ENCODE data around the gene PPM1H.

Gene PPM1H

DNA sequence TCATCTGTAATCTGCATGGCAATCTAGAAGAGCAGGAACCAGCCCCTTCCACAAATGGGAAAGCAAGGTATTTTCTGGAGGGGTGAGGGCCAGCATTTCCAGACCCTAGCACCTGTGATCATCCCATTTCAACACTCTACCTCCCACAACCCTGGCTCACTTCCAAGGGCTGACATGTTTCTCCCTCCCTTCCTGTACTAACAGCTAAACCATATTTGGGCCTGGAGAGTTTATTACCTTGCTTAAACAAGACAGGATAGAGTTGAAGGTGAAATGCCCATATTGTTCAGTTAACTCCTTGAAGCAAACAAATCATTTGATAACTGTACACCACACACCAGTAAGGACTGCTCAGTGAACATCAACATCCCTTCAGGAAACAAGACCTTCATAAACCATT, 158.4 kb downstream of the PPM1H start:
- no peak overlapping the region for H3K4me3 ChIP-seq (ENCODE audit: low read depth, low read length)
- TF ChIP-seq, protein P1, sequence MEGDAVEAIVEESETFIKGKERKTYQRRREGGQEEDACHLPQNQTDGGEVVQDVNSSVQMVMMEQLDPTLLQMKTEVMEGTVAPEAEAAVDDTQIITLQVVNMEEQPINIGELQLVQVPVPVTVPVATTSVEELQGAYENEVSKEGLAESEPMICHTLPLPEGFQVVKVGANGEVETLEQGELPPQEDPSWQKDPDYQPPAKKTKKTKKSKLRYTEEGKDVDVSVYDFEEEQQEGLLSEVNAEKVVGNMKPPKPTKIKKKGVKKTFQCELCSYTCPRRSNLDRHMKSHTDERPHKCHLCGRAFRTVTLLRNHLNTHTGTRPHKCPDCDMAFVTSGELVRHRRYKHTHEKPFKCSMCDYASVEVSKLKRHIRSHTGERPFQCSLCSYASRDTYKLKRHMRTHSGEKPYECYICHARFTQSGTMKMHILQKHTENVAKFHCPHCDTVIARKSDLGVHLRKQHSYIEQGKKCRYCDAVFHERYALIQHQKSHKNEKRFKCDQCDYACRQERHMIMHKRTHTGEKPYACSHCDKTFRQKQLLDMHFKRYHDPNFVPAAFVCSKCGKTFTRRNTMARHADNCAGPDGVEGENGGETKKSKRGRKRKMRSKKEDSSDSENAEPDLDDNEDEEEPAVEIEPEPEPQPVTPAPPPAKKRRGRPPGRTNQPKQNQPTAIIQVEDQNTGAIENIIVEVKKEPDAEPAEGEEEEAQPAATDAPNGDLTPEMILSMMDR (IDR thresholded peaks at IDR 0.05; ENCODE audit: low read depth, low read length) = no peak

- TF ChIP-seq, protein P1 (IDR thresholded peaks at IDR 0.05; ENCODE audit: low read depth, low read length) = no peak
- no peak overlapping the region for H3K4me3 ChIP-seq (ENCODE audit: low read depth, low read length)
These were observed 160.2 kb downstream of the PPM1H start for GRCh38 chr12:62774794-62775193.

GRCh38 chr12:62772416-62772955, 162.5 kb downstream of the PPM1H start:
- TF ChIP-seq, protein P1 (IDR thresholded peaks at IDR 0.05; ENCODE audit: low read depth, low read length) = no peak
- no peak overlapping the region for H3K4me3 ChIP-seq (ENCODE audit: low read depth, low read length)

DNA sequence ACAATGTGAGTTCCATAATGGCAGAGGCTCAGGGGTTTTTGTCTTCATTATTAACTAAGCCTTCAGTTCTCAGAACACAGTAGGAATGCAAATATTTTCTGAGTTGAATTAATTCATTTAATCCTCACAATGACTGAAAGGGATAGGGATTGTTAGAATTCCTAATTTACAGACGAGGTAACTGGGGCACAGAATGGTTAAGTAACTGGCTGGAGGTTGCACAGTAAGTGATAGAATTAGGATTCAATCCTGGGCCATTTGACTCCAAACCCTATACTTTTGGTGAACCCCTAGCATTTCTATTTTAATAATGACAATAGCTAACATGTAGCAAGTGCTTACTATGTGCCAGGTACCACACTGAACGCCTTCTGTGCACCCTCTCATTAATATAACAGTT, 163.1 kb downstream of the PPM1H start:
- TF ChIP-seq, protein P1 (IDR thresholded peaks at IDR 0.05; ENCODE audit: low read depth, low read length) = no peak
- no peak overlapping the region for H3K4me3 ChIP-seq (ENCODE audit: low read depth, low read length)

DNA sequence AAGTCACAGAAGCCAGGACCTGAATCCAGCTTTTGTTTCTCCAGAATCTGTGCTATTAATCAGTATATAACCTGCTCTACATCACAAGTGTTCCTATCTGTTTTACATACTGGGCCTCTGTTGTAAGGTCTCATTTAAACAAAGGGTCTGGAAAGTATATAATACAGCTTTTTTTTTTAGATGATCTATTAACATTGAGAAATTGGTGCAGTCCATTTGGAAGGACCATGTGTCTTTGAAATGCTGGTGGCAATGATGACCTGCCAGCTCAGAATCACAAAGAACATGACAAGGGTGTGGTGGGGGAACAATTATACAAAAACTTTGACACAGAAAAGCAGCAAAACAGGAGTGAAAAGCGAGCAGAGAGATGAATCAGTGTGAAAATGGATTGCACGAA, 164.6 kb downstream of the PPM1H start:
- H3K4me3 ChIP-seq (ENCODE audit: low read depth, low read length) = no peak overlapping the region
- TF ChIP-seq, protein P1 (IDR thresholded peaks at IDR 0.05; ENCODE audit: low read depth, low read length) = no peak

- TF ChIP-seq, protein P1 (IDR thresholded peaks at IDR 0.05; ENCODE audit: low read depth, low read length) = no peak
- no peak overlapping the region for H3K4me3 ChIP-seq (ENCODE audit: low read depth, low read length)
These were observed 165.8 kb downstream of the PPM1H start for GRCh38 chr12:62769076-62769619.

DNA sequence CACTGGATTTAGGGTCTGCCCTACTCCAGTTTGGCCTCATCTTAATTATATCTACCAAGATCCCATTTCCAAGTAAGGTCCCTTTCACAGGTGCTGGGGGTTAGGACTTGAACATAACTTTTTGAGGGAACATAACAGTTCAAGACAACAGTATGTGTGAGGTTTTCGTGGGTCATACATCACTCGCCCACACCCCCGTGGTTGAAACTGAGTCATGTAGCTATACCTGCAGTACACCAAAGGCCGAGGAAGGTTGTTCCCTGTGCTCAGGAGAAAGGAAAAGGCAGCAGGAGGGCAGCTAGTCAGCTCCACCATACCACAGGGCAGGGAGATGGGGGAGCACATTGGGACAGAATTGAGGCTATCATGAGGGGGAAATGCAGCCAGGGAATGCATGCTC, 167.0 kb downstream of the PPM1H start:
- TF ChIP-seq, protein P1 (IDR thresholded peaks at IDR 0.05; ENCODE audit: low read depth, low read length) = no peak
- H3K4me3 ChIP-seq (ENCODE audit: low read depth, low read length) = no peak overlapping the region
